Mesendoderm (in vitro differentiated cells): Measurements from ENCODE around the gene CACNA1C.

Experiments used
- DNase-seq: peaks from one replicate; pipeline ENCODE4 v3.0.0; 2013
- H2AK5ac ChIP-seq: 2 replicates; pipeline ENCODE4 v1.6.1; 2013; ENCODE audit warnings: low read length, inconsistent platforms
- H2BK120ac ChIP-seq: 2 replicates; pipeline ENCODE4 v1.6.1; 2013; ENCODE audit warnings: low read depth, mild to moderate bottlenecking, low read length, moderate library complexity, mixed read lengths
- H2BK15ac ChIP-seq: replicated peaks from 2 replicates; pipeline ENCODE4 v1.6.1; 2013; ENCODE audit warnings: low read depth, mild to moderate bottlenecking, moderate library complexity
- H2BK5ac ChIP-seq: 2 replicates; pipeline ENCODE4 v1.6.1; 2013; ENCODE audit warnings: low read length, inconsistent platforms
- H3K18ac ChIP-seq: 2 replicates; pipeline ENCODE4 v1.6.1; 2013; ENCODE audit warnings: mild to moderate bottlenecking, low read length, mixed read lengths
- H3K23ac ChIP-seq: one replicate; pipeline ENCODE4 v1.6.1; 2013; ENCODE audit warnings: low read length
- H3K27ac ChIP-seq: 2 replicates; pipeline ENCODE4 v1.5.1; 2013; ENCODE audit warnings: low read depth, mild to moderate bottlenecking, inconsistent platforms, low read length, moderate library complexity
- H3K27me3 ChIP-seq: 2 replicates; pipeline ENCODE4 v1.6.1; 2013; ENCODE audit warnings: low read length, control low read depth, mild to moderate bottlenecking, inconsistent platforms; ENCODE audit not compliant: insufficient read depth, poor library complexity
- H3K36me3 ChIP-seq: 2 replicates; pipeline ENCODE4 v1.6.1; 2013; ENCODE audit warnings: low read length, inconsistent platforms; ENCODE audit not compliant: control insufficient read depth, insufficient read depth
- H3K4ac ChIP-seq: one replicate; pipeline ENCODE4 v1.6.1; 2013; ENCODE audit warnings: low read depth, mild to moderate bottlenecking, low read length, moderate library complexity
- H3K4me1 ChIP-seq: 2 replicates; pipeline ENCODE4 v1.6.1; 2013; ENCODE audit warnings: low read depth, low read length, inconsistent platforms; ENCODE audit not compliant: control insufficient read depth
- H3K4me2 ChIP-seq: 2 replicates; pipeline ENCODE4 v1.6.1; 2013; ENCODE audit warnings: low read length
- H3K4me3 ChIP-seq: 2 replicates; pipeline ENCODE4 v1.5.1; 2013; ENCODE audit warnings: mild to moderate bottlenecking, low read length
- H3K56ac ChIP-seq: one replicate; pipeline ENCODE4 v1.6.1; 2013; ENCODE audit warnings: low read length
- H3K79me1 ChIP-seq: 2 replicates; pipeline ENCODE4 v1.6.1; 2013; ENCODE audit warnings: low read length, inconsistent platforms
- H3K79me2 ChIP-seq: 2 replicates; pipeline ENCODE4 v1.6.1; 2013; ENCODE audit warnings: mild to moderate bottlenecking, low read length; ENCODE audit not compliant: control insufficient read depth, insufficient read depth
- H3K9ac ChIP-seq: 2 replicates; pipeline ENCODE4 v1.6.1; 2013; ENCODE audit warnings: low read length, inconsistent platforms
- H4K5ac ChIP-seq: one replicate; pipeline ENCODE4 v1.6.1; 2013; ENCODE audit warnings: low read length
- H4K8ac ChIP-seq: one replicate; pipeline ENCODE4 v1.6.1; 2013; ENCODE audit warnings: low read depth, mild to moderate bottlenecking, control low read depth, low read length, moderate library complexity
- WGBS: extraction: QIAGEN DNeasy Blood & Tissue Kit; methylation state at CpG from one replicate; pipeline ENCODE4 v1.1.7; 2013; ENCODE audit warnings: low lambda C conversion rate, missing lambda C conversion rate; ENCODE audit not compliant: insufficient coverage; ENCODE audit errors: extremely low coverage; 5-methylcytosine and 5-hydroxymethylcytosine counted together

Gene CACNA1C

GRCh38 chr12:2144951-2145350 is 92.2 kb downstream of the CACNA1C start:
- Histone ChIP-seq H3K4ac (no peak overlapping the region), H3K18ac (no peak overlapping the region), H2BK120ac (no peak overlapping the region), H3K56ac (no peak overlapping the region), H4K5ac (no peak overlapping the region), H3K79me2 (no peaks in the 10 kb centered on the region), H3K79me1 (no peaks in the 10 kb centered on the region), H2AK5ac (no peak overlapping the region), H3K36me3 (no peaks in the 10 kb centered on the region), H3K4me2 (no peak overlapping the region), H3K9ac (no peak overlapping the region), H4K8ac (no peak overlapping the region), H3K4me3 (no peak overlapping the region), H3K27me3 (no peaks in the 10 kb centered on the region), H2BK5ac (no peak overlapping the region), H3K4me1 (no peaks in the 10 kb centered on the region), H3K27ac (no peak overlapping the region), H2BK15ac (no peak overlapping the region), H3K23ac (no peak overlapping the region)
- no CpG with 5 or more reads among the region's 1 CpG for WGBS
- DNase-seq: no peak

- Histone ChIP-seq H3K36me3 (no peaks in the 10 kb centered on the region), H4K8ac (no peak overlapping the region), H3K79me1 (no peaks in the 10 kb centered on the region), H3K9ac (no peak overlapping the region), H2BK5ac (no peak overlapping the region), H2BK15ac (no peak overlapping the region), H3K4me3 (no peak overlapping the region), H3K27me3 (no peaks in the 10 kb centered on the region), H2AK5ac (no peak overlapping the region), H4K5ac (no peak overlapping the region), H3K18ac (no peak overlapping the region), H3K56ac (no peak overlapping the region), H3K4me2 (no peak overlapping the region), H2BK120ac (no peak overlapping the region), H3K79me2 (no peaks in the 10 kb centered on the region), H3K27ac (no peak overlapping the region), H3K23ac (no peak overlapping the region), H3K4ac (no peak overlapping the region), H3K4me1 (no peaks in the 10 kb centered on the region)
- WGBS: no CpG with 5 or more reads among the region's 7 CpGs
- DNase-seq: no peak
These were observed 92.7 kb downstream of the CACNA1C start for GRCh38 chr12:2145433-2145998.

- DNase-seq: no peak
- H3K18ac ChIP-seq: no peak overlapping the region
- H2AK5ac ChIP-seq: no peak overlapping the region
- no peak overlapping the region for H3K4me2 ChIP-seq
- no peak overlapping the region for H4K5ac ChIP-seq
- no peaks in the 10 kb centered on the region for H3K27me3 ChIP-seq
- H3K9ac ChIP-seq: no peak overlapping the region
- no peak overlapping the region for H3K4me3 ChIP-seq
- no peaks in the 10 kb centered on the region for H3K79me2 ChIP-seq
- H3K23ac ChIP-seq: no peak overlapping the region
- no peak overlapping the region for H3K56ac ChIP-seq
- H2BK5ac ChIP-seq: no peak overlapping the region
- WGBS: 100% methylated on average over 1 of the region's 1 CpG
- H3K36me3 ChIP-seq: no peaks in the 10 kb centered on the region
- H2BK120ac ChIP-seq: no peak overlapping the region
- no peak overlapping the region for H3K27ac ChIP-seq
- H2BK15ac ChIP-seq: no peak overlapping the region
- H3K4ac ChIP-seq: no peak overlapping the region
- no peaks in the 10 kb centered on the region for H3K79me1 ChIP-seq
- H4K8ac ChIP-seq: no peak overlapping the region
- H3K4me1 ChIP-seq: no peaks in the 10 kb centered on the region
These were observed 94.5 kb downstream of the CACNA1C start for GRCh38 chr12:2147335-2147734.

GRCh38 chr12:2149091-2149490 is 96.3 kb downstream of the CACNA1C start:
- Histone ChIP-seq H2AK5ac (no peak overlapping the region), H3K4me1 (no peaks in the 10 kb centered on the region), H3K79me1 (no peaks in the 10 kb centered on the region), H3K36me3 (no peaks in the 10 kb centered on the region), H3K23ac (no peak overlapping the region), H4K8ac (no peak overlapping the region), H3K4me3 (no peak overlapping the region), H3K9ac (no peak overlapping the region), H3K27ac (no peak overlapping the region), H3K4me2 (no peak overlapping the region), H3K56ac (no peak overlapping the region), H3K27me3 (no peaks in the 10 kb centered on the region), H3K79me2 (no peaks in the 10 kb centered on the region), H2BK15ac (no peak overlapping the region), H3K4ac (no peak overlapping the region), H2BK5ac (no peak overlapping the region), H3K18ac (no peak overlapping the region), H2BK120ac (no peak overlapping the region), H4K5ac (no peak overlapping the region)
- WGBS: no CpG with 5 or more reads among the region's 3 CpGs
- DNase-seq: no peak

- no CpG with 5 or more reads among the region's 3 CpGs for WGBS
- H3K4me3 ChIP-seq: no peak overlapping the region
- H3K56ac ChIP-seq: no peak overlapping the region
- no peak overlapping the region for H4K8ac ChIP-seq
- no peaks in the 10 kb centered on the region for H3K79me2 ChIP-seq
- no peaks in the 10 kb centered on the region for H3K4me1 ChIP-seq
- no peak overlapping the region for H3K23ac ChIP-seq
- H2AK5ac ChIP-seq: no peak overlapping the region
- H3K9ac ChIP-seq: no peak overlapping the region
- no peaks in the 10 kb centered on the region for H3K27me3 ChIP-seq
- no peak overlapping the region for H4K5ac ChIP-seq
- no peak overlapping the region for H2BK120ac ChIP-seq
- no peak overlapping the region for H3K27ac ChIP-seq
- H3K4me2 ChIP-seq: no peak overlapping the region
- no peaks in the 10 kb centered on the region for H3K36me3 ChIP-seq
- no peak overlapping the region for H2BK15ac ChIP-seq
- no peak overlapping the region for H3K4ac ChIP-seq
- H3K18ac ChIP-seq: no peak overlapping the region
- no peaks in the 10 kb centered on the region for H3K79me1 ChIP-seq
- no peak overlapping the region for H2BK5ac ChIP-seq
- no peak for DNase-seq
These were observed 98.0 kb downstream of the CACNA1C start for GRCh38 chr12:2150833-2151232.

GRCh38 chr12:2151391-2151790 is 98.6 kb downstream of the CACNA1C start:
- H2BK120ac ChIP-seq: no peak overlapping the region
- H3K79me1 ChIP-seq: no peaks in the 10 kb centered on the region
- no peak overlapping the region for H3K9ac ChIP-seq
- no peak overlapping the region for H4K5ac ChIP-seq
- H3K23ac ChIP-seq: no peak overlapping the region
- no peak overlapping the region for H3K4me3 ChIP-seq
- H3K27me3 ChIP-seq: no peaks in the 10 kb centered on the region
- no peaks in the 10 kb centered on the region for H3K79me2 ChIP-seq
- no peak overlapping the region for H3K27ac ChIP-seq
- no peak for DNase-seq
- H3K56ac ChIP-seq: no peak overlapping the region
- no peaks in the 10 kb centered on the region for H3K4me1 ChIP-seq
- no peak overlapping the region for H3K4ac ChIP-seq
- no peak overlapping the region for H2AK5ac ChIP-seq
- H3K4me2 ChIP-seq: no peak overlapping the region
- no peak overlapping the region for H2BK5ac ChIP-seq
- no peaks in the 10 kb centered on the region for H3K36me3 ChIP-seq
- no peak overlapping the region for H3K18ac ChIP-seq
- no peak overlapping the region for H4K8ac ChIP-seq
- no peak overlapping the region for H2BK15ac ChIP-seq
- WGBS: no CpG with 5 or more reads among the region's 5 CpGs
